Measurements from ENCODE around the gene DHCR7.

DHCR7 gene

GRCh38 chr11:71477641-71478527, 29.7 kb upstream of the DHCR7 start:
- no peak for DNase-seq

GRCh38 chr11:71476926-71477640, 28.9 kb upstream of the DHCR7 start:
- DNase-seq = no peak

GRCh38 chr11:71476031-71476430, 27.8 kb upstream of the DHCR7 start:
- no peak for DNase-seq

- DNase-seq = no peak
Measured at GRCh38 chr11:71474771-71475483, 26.7 kb upstream of the DHCR7 start.

GRCh38 chr11:71474141-71474770, 26.1 kb upstream of the DHCR7 start:
- no peak for DNase-seq

- no peak for DNase-seq
Measured at GRCh38 chr11:71473793-71474080, 25.5 kb upstream of the DHCR7 start.

- no peak for DNase-seq
Measured at GRCh38 chr11:71472941-71473792, 25.0 kb upstream of the DHCR7 start.

GRCh38 chr11:71472357-71472885, 24.2 kb upstream of the DHCR7 start:
- DNase-seq = no peak

- no peak for DNase-seq
Measured at GRCh38 chr11:71470946-71471345, 22.8 kb upstream of the DHCR7 start.

- DNase-seq = no peak
Measured at GRCh38 chr11:71467164-71467563, 19.0 kb upstream of the DHCR7 start.

GRCh38 chr11:71466358-71466757, 18.2 kb upstream of the DHCR7 start:
- DNase-seq = no peak

GRCh38 chr11:71465054-71465453, 16.9 kb upstream of the DHCR7 start:
- no peak for DNase-seq

- no peak for DNase-seq
Measured at GRCh38 chr11:71463331-71464211, 15.4 kb upstream of the DHCR7 start.

GRCh38 chr11:71462726-71463125, 14.5 kb upstream of the DHCR7 start:
- DNase-seq = no peak

GRCh38 chr11:71461696-71462095, 13.5 kb upstream of the DHCR7 start:
- DNase-seq = no peak

- DNase-seq = no peak
Measured at GRCh38 chr11:71459767-71460320, 11.7 kb upstream of the DHCR7 start.

- DNase-seq = no peak
Measured at GRCh38 chr11:71459076-71459766, 11.0 kb upstream of the DHCR7 start.

- no peak for DNase-seq
Measured at GRCh38 chr11:71458146-71459070, 10.2 kb upstream of the DHCR7 start.

- no peak for DNase-seq
Measured at GRCh38 chr11:71456831-71457230, 8.6 kb upstream of the DHCR7 start.
